WI38 (cell line): ENCODE results near the gene BEAN1.

Experiments
- H3K4me3 ChIP-seq: 2 replicates; pipeline ENCODE4 v1.5.1; 2011; ENCODE audit warnings: low read depth, mild to moderate bottlenecking, control low read depth, low read length
- CTCF ChIP-seq: IDR thresholded peaks from 2 replicates; pipeline ENCODE4 v1.5.1; 2012; ENCODE audit warnings: low read depth, mild to moderate bottlenecking, control low read depth, low read length

BEAN1 gene

GRCh38 chr16:66414891-66415290 lies 12.2 kb upstream of the BEAN1 start:
- H3K4me3 ChIP-seq = no peak overlapping the region
- no peak for TF ChIP-seq CTCF

- H3K4me3 ChIP-seq = no peak overlapping the region
- no peak for TF ChIP-seq CTCF
These were observed 11.0 kb upstream of the BEAN1 start for GRCh38 chr16:66416136-66416535.

GRCh38 chr16:66416939-66417700 lies 10.0 kb upstream of the BEAN1 start:
- no peak overlapping the region for H3K4me3 ChIP-seq
- TF ChIP-seq CTCF = no peak

GRCh38 chr16:66418165-66418962 lies 8.7 kb upstream of the BEAN1 start:
- no peak for TF ChIP-seq CTCF

GRCh38 chr16:66419527-66419926 lies 7.6 kb upstream of the BEAN1 start:
- no peak overlapping the region for H3K4me3 ChIP-seq
- TF ChIP-seq CTCF = no peak

More at GRCh38 chr16:66418165-66418962, 8.7 kb upstream of the BEAN1 start:
- no peak overlapping the region for H3K4me3 ChIP-seq

- TF ChIP-seq CTCF = no peak
- no peak overlapping the region for H3K4me3 ChIP-seq
These were observed 6.7 kb upstream of the BEAN1 start for GRCh38 chr16:66420396-66420795.

- TF ChIP-seq CTCF = no peak
These were observed 5.2 kb upstream of the BEAN1 start for GRCh38 chr16:66421891-66422290.

More at GRCh38 chr16:66421891-66422290, 5.2 kb upstream of the BEAN1 start:
- H3K4me3 ChIP-seq = no peak overlapping the region
